H7 (cell line): Measurements from ENCODE around the gene LINC00305. TPM values are rescaled to one million over a fixed set of nuclear protein-coding genes. Genes with fewer than 3 reads are reported as not detected.

ENCODE experiments used
- DNase-seq: peaks from one replicate; pipeline ENCODE4 v3.0.0; 2012
- H3K27me3 ChIP-seq: 2 replicates; pipeline ENCODE4 v1.6.0; 2011; ENCODE audit warnings: mild to moderate bottlenecking, low read length; ENCODE audit not compliant: control insufficient read depth, insufficient read depth
- H3K36me3 ChIP-seq: replicated peaks from 2 replicates; pipeline ENCODE4 v1.5.1; 2011; ENCODE audit warnings: low read length; ENCODE audit not compliant: control insufficient read depth, insufficient read depth
- H3K4me3 ChIP-seq: 2 replicates; pipeline ENCODE4 v1.5.1; 2011; ENCODE audit warnings: low read depth, mild to moderate bottlenecking, control low read depth, low read length, moderate library complexity; ENCODE audit not compliant: insufficient read depth
- total RNA-seq: library from RNA; depleted of rRNA; stranded (reverse); fragments of >200 nt; shearing (Covaris generic); gene quantifications from 2 replicates; pipeline ENCODE4 v1.2.3, GENCODE V29; 2014

Gene LINC00305
- total RNA-seq, 1 experiment from 2014 or later = not detected

GRCh38 chr18:64134044-64134747 lies 14.7 kb downstream of the LINC00305 start:
- no peak for DNase-seq

GRCh38 chr18:64132871-64133270 lies 16.0 kb downstream of the LINC00305 start:
- Histone ChIP-seq H3K36me3 (no peaks in the 10 kb centered on the region), H3K4me3 (no peak overlapping the region), H3K27me3 (no peaks in the 10 kb centered on the region)
- DNase-seq = no peak

More at GRCh38 chr18:64134044-64134747, 14.7 kb downstream of the LINC00305 start:
- H3K4me3 ChIP-seq = no peak overlapping the region
- no peaks in the 10 kb centered on the region for H3K27me3 ChIP-seq
- H3K36me3 ChIP-seq = no peaks in the 10 kb centered on the region

- H3K27me3 ChIP-seq = no peaks in the 10 kb centered on the region
- DNase-seq = no peak
- no peaks in the 10 kb centered on the region for H3K36me3 ChIP-seq
- no peak overlapping the region for H3K4me3 ChIP-seq
These were observed 17.6 kb downstream of the LINC00305 start for GRCh38 chr18:64131314-64131713.

GRCh38 chr18:64127172-64127571 lies 21.7 kb downstream of the LINC00305 start:
- no peaks in the 10 kb centered on the region for H3K27me3 ChIP-seq
- H3K36me3 ChIP-seq = no peaks in the 10 kb centered on the region
- no peak for DNase-seq
- H3K4me3 ChIP-seq = no peak overlapping the region

GRCh38 chr18:64119916-64120315 lies 29.0 kb downstream of the LINC00305 start:
- Histone ChIP-seq H3K36me3 (no peaks in the 10 kb centered on the region), H3K4me3 (no peak overlapping the region), H3K27me3 (no peaks in the 10 kb centered on the region)
- no peak for DNase-seq

GRCh38 chr18:64118406-64118805 lies 30.5 kb downstream of the LINC00305 start:
- Histone ChIP-seq H3K27me3 (no peaks in the 10 kb centered on the region), H3K36me3 (no peaks in the 10 kb centered on the region), H3K4me3 (no peak overlapping the region)
- no peak for DNase-seq

- peak; percentile 39 for DNase-seq
- Histone ChIP-seq H3K4me3 (no peak overlapping the region), H3K27me3 (no peaks in the 10 kb centered on the region), H3K36me3 (no peaks in the 10 kb centered on the region)
These were observed 32.2 kb downstream of the LINC00305 start for GRCh38 chr18:64116571-64117175.

- H3K4me3 ChIP-seq = no peak overlapping the region
- H3K36me3 ChIP-seq = no peaks in the 10 kb centered on the region
- H3K27me3 ChIP-seq = no peaks in the 10 kb centered on the region
- no peak for DNase-seq
These were observed 33.0 kb downstream of the LINC00305 start for GRCh38 chr18:64115881-64116280.

- H3K36me3 ChIP-seq = no peaks in the 10 kb centered on the region
- no peak for DNase-seq
- H3K27me3 ChIP-seq = no peaks in the 10 kb centered on the region
- no peak overlapping the region for H3K4me3 ChIP-seq
These were observed 36.9 kb downstream of the LINC00305 start for GRCh38 chr18:64111950-64112349.

GRCh38 chr18:64110692-64111480 lies 38.0 kb downstream of the LINC00305 start:
- Histone ChIP-seq H3K36me3 (no peaks in the 10 kb centered on the region), H3K4me3 (no peak overlapping the region), H3K27me3 (no peaks in the 10 kb centered on the region)
- no peak for DNase-seq

GRCh38 chr18:64103986-64104385 lies 44.9 kb downstream of the LINC00305 start:
- no peak overlapping the region for H3K4me3 ChIP-seq
- H3K36me3 ChIP-seq = no peaks in the 10 kb centered on the region
- H3K27me3 ChIP-seq = no peaks in the 10 kb centered on the region
- no peak for DNase-seq

- no peaks in the 10 kb centered on the region for H3K36me3 ChIP-seq
- no peak for DNase-seq
- H3K27me3 ChIP-seq = no peaks in the 10 kb centered on the region
- no peak overlapping the region for H3K4me3 ChIP-seq
These were observed 48.6 kb downstream of the LINC00305 start for GRCh38 chr18:64100116-64100922.

- no peak for DNase-seq
- Histone ChIP-seq H3K27me3 (no peaks in the 10 kb centered on the region), H3K4me3 (no peak overlapping the region), H3K36me3 (no peaks in the 10 kb centered on the region)
These were observed 49.6 kb downstream of the LINC00305 start for GRCh38 chr18:64099244-64099643.

- DNase-seq = no peak
- H3K4me3 ChIP-seq = no peak overlapping the region
- no peaks in the 10 kb centered on the region for H3K27me3 ChIP-seq
- no peaks in the 10 kb centered on the region for H3K36me3 ChIP-seq
These were observed 51.4 kb downstream of the LINC00305 start for GRCh38 chr18:64097497-64097896.
